Esophagus squamous epithelium (tissue), 5 donors: Measurements from ENCODE around the gene NOX3. TPM values are rescaled to one million over a fixed set of nuclear protein-coding genes. Genes with fewer than 3 reads are reported as not detected.

Source experiments
- DNase-seq: peaks from one replicate; lab custom pipeline; 2025; lab: John Stamatoyannopoulos, UW
- H3K27ac ChIP-seq, 4 donors: fragments of 200-600 bp; sonication (generic); one replicate each; pipeline ENCODE4 v1.5.1; 2016 to 2019; ENCODE audit warnings: mild to moderate bottlenecking in 1 of 4
- H3K27me3 ChIP-seq, 4 donors: fragments of 200-600 bp; sonication (generic); 1 replicate in 3 of 4; 2 replicates in 1 of 4; pipeline versions ENCODE4 v1.5.1 to v1.6.0; 2017 to 2021; ENCODE audit warnings: antibody characterized with exemption in 1 of 4
- H3K36me3 ChIP-seq, 3 donors: fragments of 200-600 bp; sonication (generic); one replicate each; pipeline ENCODE4 v1.5.1; 2016 to 2019
- H3K4me1 ChIP-seq, 3 donors: fragments of 200-600 bp; sonication (generic); one replicate each; pipeline ENCODE4 v1.5.1; 2017 to 2019
- H3K4me3 ChIP-seq, 4 donors: fragments of 200-600 bp; sonication (generic); 1 replicate in 3 of 4; 2 replicates in 1 of 4; pipeline ENCODE4 v1.5.1; 2016 to 2019; ENCODE audit warnings: mild to moderate bottlenecking in 2 of 4, moderate library complexity in 1 of 4
- H3K9me3 ChIP-seq, 3 donors: fragments of 200-600 bp; sonication (generic); one replicate each; pipeline ENCODE4 v1.5.1; 2016 to 2019
- CTCF ChIP-seq, 6 experiments: fragments of 450-650 bp in 4 of 6; fragments of 200-600 bp in 2 of 6; sonication (generic) in 2 of 6; IDR thresholded peaks; one replicate each; pipeline ENCODE4 v1.5.1; 2016 to 2019; ENCODE audit warnings: antibody characterized with exemption in 6 of 6, mild to moderate bottlenecking in 4 of 6, moderate library complexity in 4 of 6
- POLR2A ChIP-seq, 4 donors: fragments of 450-650 bp; IDR thresholded peaks; one replicate each; pipeline ENCODE4 v1.6.1; 2017; ENCODE audit warnings: antibody characterized with exemption in 4 of 4, mild to moderate bottlenecking in 4 of 4, moderate library complexity in 3 of 4
- WGBS, 2 donors: methylation state at CpG; one replicate each; pipeline ENCODE4 v1.1.5; 2018; 5-methylcytosine and 5-hydroxymethylcytosine counted together
- intact Hi-C: fragments of 100-400 bp; cut with DNase I; formaldehyde crosslinking; loops from one replicate; pipeline ENCODE4 v1.15.0; 2022
- total RNA-seq, 4 donors: library from RNA; depleted of rRNA; stranded (reverse); fragments of >200 nt; gene quantifications; one replicate each; pipeline ENCODE4 v1.1.0, GENCODE V29; 2016
- donor health status: DM: yes; HTN: yes; CAD: no.

NOX3 gene
- total RNA-seq, 4 donors from 2014 or later, result not detected

GRCh38 chr6:155399062-155399744 lies 56.4 kb downstream of the NOX3 start:
- H3K27me3 ChIP-seq, result no peaks in the 10 kb centered on the region
- no peaks in the 10 kb centered on the region for H3K4me1 ChIP-seq
- WGBS, 2 donors, result 69 to 82% methylated on average over 5 of the region's 5 CpGs
- no peaks in the 10 kb centered on the region for H3K36me3 ChIP-seq
- no peaks in the 10 kb centered on the region for H3K9me3 ChIP-seq
- TF ChIP-seq POLR2A (IDR thresholded peaks at IDR 0.05) (no peak), CTCF (IDR thresholded peaks at IDR 0.05) (no peak)
- H3K27ac ChIP-seq, result no peak overlapping the region
- no peak for DNase-seq
- intact Hi-C loops, result no loop called here
- H3K4me3 ChIP-seq, result no peak overlapping the region

- no peak overlapping the region for H3K27ac ChIP-seq
- no peak for DNase-seq
- H3K36me3 ChIP-seq, result no peaks in the 10 kb centered on the region
- 81 to 86% methylated on average over 5 to 7 of the region's 7 CpGs for WGBS, 2 donors
- no peak overlapping the region for H3K4me3 ChIP-seq
- no peaks in the 10 kb centered on the region for H3K27me3 ChIP-seq
- H3K9me3 ChIP-seq, result no peaks in the 10 kb centered on the region
- intact Hi-C loops, result no loop called here
- no peaks in the 10 kb centered on the region for H3K4me1 ChIP-seq
- no peak for TF ChIP-seq CTCF (IDR thresholded peaks at IDR 0.05)
- no peak for TF ChIP-seq POLR2A (IDR thresholded peaks at IDR 0.05)
Measured at GRCh38 chr6:155398701-155399061, 57.0 kb downstream of the NOX3 start.

- Histone ChIP-seq H3K9me3 (no peaks in the 10 kb centered on the region), H3K4me1 (no peaks in the 10 kb centered on the region), H3K27me3 (no peaks in the 10 kb centered on the region), H3K4me3 (no peak overlapping the region), H3K27ac (no peak overlapping the region), H3K36me3 (no peaks in the 10 kb centered on the region)
- 73 to 85% methylated on average over 3 of the region's 3 CpGs for WGBS, 2 donors
- no peak for TF ChIP-seq POLR2A (IDR thresholded peaks at IDR 0.05)
- TF ChIP-seq CTCF (IDR thresholded peaks at IDR 0.05), result no peak
- no peak for DNase-seq
- intact Hi-C loops, result no loop called here
Measured at GRCh38 chr6:155398221-155398620, 57.4 kb downstream of the NOX3 start.

- Histone ChIP-seq H3K36me3 (no peaks in the 10 kb centered on the region), H3K4me3 (no peak overlapping the region), H3K27me3 (no peaks in the 10 kb centered on the region), H3K27ac (no peak overlapping the region), H3K9me3 (no peaks in the 10 kb centered on the region), H3K4me1 (no peaks in the 10 kb centered on the region)
- 64 to 84% methylated on average over 3 of the region's 3 CpGs for WGBS, 2 donors
- intact Hi-C loops, result no loop called here
- no peak for DNase-seq
- TF ChIP-seq CTCF (IDR thresholded peaks at IDR 0.05), result no peak
- TF ChIP-seq POLR2A (IDR thresholded peaks at IDR 0.05), result no peak
Measured at GRCh38 chr6:155397172-155397705, 58.4 kb downstream of the NOX3 start.

- no peaks in the 10 kb centered on the region for H3K27me3 ChIP-seq
- no peak overlapping the region for H3K4me3 ChIP-seq
- intact Hi-C loops, result no loop called here
- no peaks in the 10 kb centered on the region for H3K36me3 ChIP-seq
- no peaks in the 10 kb centered on the region for H3K4me1 ChIP-seq
- 82 to 90% methylated on average over 5 of the region's 5 CpGs for WGBS, 2 donors
- no peaks in the 10 kb centered on the region for H3K9me3 ChIP-seq
- no peak for DNase-seq
- no peak for TF ChIP-seq POLR2A (IDR thresholded peaks at IDR 0.05)
- TF ChIP-seq CTCF (IDR thresholded peaks at IDR 0.05), result no peak
- H3K27ac ChIP-seq, result no peak overlapping the region
Measured at GRCh38 chr6:155396605-155397004, 59.0 kb downstream of the NOX3 start.
